CD4-positive, CD25-positive, alpha-beta regulatory T cell (primary cell): Measurements from ENCODE around the gene H19. TPM values are rescaled to one million over a fixed set of nuclear protein-coding genes. Genes with fewer than 3 reads are reported as not detected.

Experiments
- ATAC-seq, 2 donors: fragments of 150-1000 bp; cut with Tn5 transposase; one replicate each; pipeline ENCODE4 v1.10.0; 2021; ENCODE audit warnings: low read depth in 2 of 2, moderate number of reproducible peaks in 2 of 2, moderate library complexity in 1 of 2
- DNase-seq, 3 donors: peaks; one replicate each; pipeline versions ENCODE4 v3.0.0 to v3.0.0-alpha.2; 2012 to 2022; ENCODE audit warnings: mixed read lengths in 1 of 3
- H3K27ac ChIP-seq: one replicate; pipeline ENCODE4 v1.7.0; 2013; ENCODE audit warnings: mild to moderate bottlenecking, low read length; ENCODE audit not compliant: insufficient read depth, poor library complexity, severe bottlenecking
- H3K27me3 ChIP-seq: one replicate; pipeline ENCODE4 v1.7.0; 2013; ENCODE audit warnings: low read length; ENCODE audit not compliant: control insufficient read depth, insufficient read depth
- H3K36me3 ChIP-seq: one replicate; pipeline ENCODE4 v1.7.0; 2013; ENCODE audit warnings: mild to moderate bottlenecking, low read length, moderate library complexity; ENCODE audit not compliant: control insufficient read depth, insufficient read depth
- H3K4me1 ChIP-seq: 2 replicates; pipeline ENCODE4 v1.7.0; 2013; ENCODE audit warnings: mild to moderate bottlenecking, low read length; ENCODE audit not compliant: insufficient read depth, control insufficient read depth, poor library complexity, severe bottlenecking
- H3K4me3 ChIP-seq: one replicate; pipeline ENCODE4 v1.7.0; 2013; ENCODE audit warnings: low read depth, mild to moderate bottlenecking, low read length, moderate library complexity
- H3K9me3 ChIP-seq, 2 experiments: 1 replicate in 1 of 2; 2 replicates in 1 of 2; pipeline ENCODE4 v1.7.0; 2013; ENCODE audit warnings: low read length in 2 of 2, mild to moderate bottlenecking in 1 of 2, moderate library complexity in 1 of 2; ENCODE audit not compliant: control insufficient read depth in 2 of 2
- H3K27ac Mint-ChIP-seq, 3 donors: one replicate each; pipeline ENCODE4 v1.8.0; 2020 to 2022; ENCODE audit warnings: mild to moderate bottlenecking in 3 of 3, mixed read lengths in 3 of 3, moderate library complexity in 2 of 3
- H3K27me3 Mint-ChIP-seq: one replicate; pipeline ENCODE4 v1.8.0; 2022; ENCODE audit warnings: mild to moderate bottlenecking, mixed read lengths
- H3K36me3 Mint-ChIP-seq: one replicate; pipeline ENCODE4 v1.8.0; 2020; ENCODE audit warnings: mixed read lengths
- H3K4me1 Mint-ChIP-seq, 4 donors: one replicate each; pipeline ENCODE4 v1.8.0; 2020 to 2022; ENCODE audit warnings: mixed read lengths in 4 of 4, mild to moderate bottlenecking in 1 of 4
- H3K4me3 Mint-ChIP-seq, 4 donors: one replicate each; pipeline ENCODE4 v1.8.0; 2020 to 2022; ENCODE audit warnings: mild to moderate bottlenecking in 4 of 4, mixed read lengths in 4 of 4, moderate library complexity in 3 of 4
- H3K9me3 Mint-ChIP-seq, 7 donors: one replicate each; pipeline ENCODE4 v1.8.0; 2020 to 2022; ENCODE audit warnings: mixed read lengths in 7 of 7, mild to moderate bottlenecking in 3 of 7, moderate library complexity in 2 of 7
- polyA plus RNA-seq, 4 donors: library from polyadenylated mRNA; unstranded; fragments of 300-500 nt; fragmentation: Illumina TruSeq; gene quantifications; one replicate each; pipeline ENCODE4 v1.2.3, GENCODE V29; 2021
- total RNA-seq: library from RNA; stranded (reverse); gene quantifications from one replicate; pipeline ENCODE4 v1.2.3, GENCODE V29; 2022

Gene H19
- total and polyA plus RNA-seq, 5 donors from 2014 or later, result 0.25 TPM; not detected in 4

GRCh38 chr11:1953489-1954266 is 44.0 kb downstream of the H19 start:
- no peak overlapping the region for H3K27ac ChIP-seq
- Mint-ChIP-seq H3K36me3 (no peaks in the 10 kb centered on the region), H3K9me3 (no peaks in the 10 kb centered on the region), H3K4me3 (no peak overlapping the region), H3K27me3 (no peaks in the 10 kb centered on the region), H3K4me1 (no peaks in the 10 kb centered on the region), H3K27ac (no peak overlapping the region)
- no peak overlapping the region for H3K4me3 ChIP-seq
- H3K4me1 ChIP-seq, result no peaks in the 10 kb centered on the region
- ATAC-seq (peak in 1 of 2 donors; percentile 52), DNase-seq (no peak)
- no peaks in the 10 kb centered on the region for H3K36me3 ChIP-seq
- no peaks in the 10 kb centered on the region for H3K9me3 ChIP-seq
- no peaks in the 10 kb centered on the region for H3K27me3 ChIP-seq

- Histone ChIP-seq H3K27ac (no peak overlapping the region), H3K4me1 (no peaks in the 10 kb centered on the region), H3K9me3 (no peaks in the 10 kb centered on the region), H3K27me3 (no peaks in the 10 kb centered on the region), H3K4me3 (no peak overlapping the region), H3K36me3 (no peaks in the 10 kb centered on the region)
- Mint-ChIP-seq H3K27ac (no peak overlapping the region), H3K9me3 (no peaks in the 10 kb centered on the region), H3K4me1 (no peaks in the 10 kb centered on the region), H3K27me3 (no peaks in the 10 kb centered on the region), H3K4me3 (no peak overlapping the region), H3K36me3 (no peaks in the 10 kb centered on the region)
- DNase-seq, result no peak
- no peak for ATAC-seq
Measured at GRCh38 chr11:1952806-1953482, 44.7 kb downstream of the H19 start.

- Histone ChIP-seq H3K4me3 (no peak overlapping the region), H3K27me3 (no peaks in the 10 kb centered on the region), H3K36me3 (no peaks in the 10 kb centered on the region), H3K4me1 (no peaks in the 10 kb centered on the region), H3K9me3 (no peaks in the 10 kb centered on the region), H3K27ac (no peak overlapping the region)
- H3K27ac Mint-ChIP-seq, result no peak overlapping the region
- H3K9me3 Mint-ChIP-seq, result no peaks in the 10 kb centered on the region
- no peaks in the 10 kb centered on the region for H3K36me3 Mint-ChIP-seq
- H3K4me1 Mint-ChIP-seq, result no peaks in the 10 kb centered on the region
- ATAC-seq, result no peak
- no peaks in the 10 kb centered on the region for H3K27me3 Mint-ChIP-seq
- DNase-seq, result no peak
- H3K4me3 Mint-ChIP-seq, result no peak overlapping the region
Measured at GRCh38 chr11:1949922-1950321, 47.7 kb downstream of the H19 start.

GRCh38 chr11:1949302-1949701 is 48.3 kb downstream of the H19 start:
- Mint-ChIP-seq H3K27me3 (no peaks in the 10 kb centered on the region), H3K4me3 (no peak overlapping the region), H3K36me3 (no peaks in the 10 kb centered on the region), H3K27ac (no peak overlapping the region), H3K9me3 (no peaks in the 10 kb centered on the region), H3K4me1 (no peaks in the 10 kb centered on the region)
- H3K9me3 ChIP-seq, result no peaks in the 10 kb centered on the region
- no peak overlapping the region for H3K4me3 ChIP-seq
- no peaks in the 10 kb centered on the region for H3K4me1 ChIP-seq
- H3K36me3 ChIP-seq, result no peaks in the 10 kb centered on the region
- H3K27ac ChIP-seq, result no peak overlapping the region
- DNase-seq (no peak), ATAC-seq (no peak)
- H3K27me3 ChIP-seq, result no peaks in the 10 kb centered on the region

GRCh38 chr11:1948389-1948788 is 49.3 kb downstream of the H19 start:
- Histone ChIP-seq H3K36me3 (no peaks in the 10 kb centered on the region), H3K27ac (no peak overlapping the region), H3K4me3 (no peak overlapping the region), H3K4me1 (no peaks in the 10 kb centered on the region), H3K27me3 (no peaks in the 10 kb centered on the region), H3K9me3 (no peaks in the 10 kb centered on the region)
- Mint-ChIP-seq H3K4me1 (peaks cover 0 to 2% (median 0%) of the 10 kb centered on the region in 4 donors), H3K4me3 (no peak overlapping the region), H3K27me3 (no peaks in the 10 kb centered on the region), H3K36me3 (no peaks in the 10 kb centered on the region), H3K9me3 (no peaks in the 10 kb centered on the region), H3K27ac (no peak overlapping the region)
- ATAC-seq (no peak), DNase-seq (no peak)

GRCh38 chr11:1947592-1948237 is 49.9 kb downstream of the H19 start:
- no peaks in the 10 kb centered on the region for H3K27me3 ChIP-seq
- H3K4me1 Mint-ChIP-seq, result peaks cover 0 to 2% (median 0%) of the 10 kb centered on the region in 4 donors
- no peaks in the 10 kb centered on the region for H3K36me3 ChIP-seq
- no peak overlapping the region for H3K27ac Mint-ChIP-seq
- H3K9me3 Mint-ChIP-seq, result no peaks in the 10 kb centered on the region
- H3K27ac ChIP-seq, result no peak overlapping the region
- ATAC-seq (no peak), DNase-seq (no peak)
- no peaks in the 10 kb centered on the region for H3K27me3 Mint-ChIP-seq
- no peak overlapping the region for H3K4me3 Mint-ChIP-seq
- H3K36me3 Mint-ChIP-seq, result no peaks in the 10 kb centered on the region
- H3K9me3 ChIP-seq, result no peaks in the 10 kb centered on the region
- H3K4me1 ChIP-seq, result no peaks in the 10 kb centered on the region
- no peak overlapping the region for H3K4me3 ChIP-seq

GRCh38 chr11:1946812-1947484 is 50.7 kb downstream of the H19 start, which contains the start of gene MRPL23:
MRPL23 (plus strand) TSS chr11:1947332; CDS start chr11:1947363, 31 bp downstream.
- Mint-ChIP-seq H3K27me3 (no peaks in the 10 kb centered on the region), H3K27ac (no peak within 1 kb of the TSS), H3K4me1 (peaks cover 0 to 2% (median 0%) of the 10 kb centered on the region in 4 donors), H3K9me3 (no peaks in the 10 kb centered on the region), H3K4me3 (no peak within 1 kb of the TSS), H3K36me3 (no peaks in the 10 kb centered on the region)
- Histone ChIP-seq H3K27me3 (no peaks in the 10 kb centered on the region), H3K9me3 (no peaks in the 10 kb centered on the region), H3K4me3 (no peak within 1 kb of the TSS), H3K36me3 (no peaks in the 10 kb centered on the region), H3K4me1 (no peaks in the 10 kb centered on the region), H3K27ac (no peak within 1 kb of the TSS)
- no peak for DNase-seq
- peak; percentile 87 to 90 for ATAC-seq
